Mononuclear cell (primary cell): Measurements from ENCODE around the gene MC5R. TPM values are rescaled to one million over a fixed set of nuclear protein-coding genes. Genes with fewer than 3 reads are reported as not detected.

ENCODE experiments used
- total RNA-seq: library from RNA; depleted of rRNA; stranded (reverse); fragments of >200 nt; gene quantifications from one replicate; pipeline ENCODE4 v1.2.3, GENCODE V29; 2012

The MC5R gene
- total RNA-seq, 1 donor: not detected

Other genes with a start within 250 kb of the MC5R start
- 8.6 TPM for gene FAM210A, start 97.6 kb upstream of the MC5R start, total RNA-seq
- 108 TPM for gene RNMT, start 97.5 kb upstream of the MC5R start, total RNA-seq
- under 0.01 TPM for gene MC2R, start 91.4 kb downstream of the MC5R start, total RNA-seq